GM18861 (cell line): Measurements from ENCODE around the gene ARHGAP12.
"Not testable (repeated sequence)": the region's sequence is repeated elsewhere in the genome, so short reads cannot be mapped to it uniquely, and the experiment has no call there.

Source experiments
- ATAC-seq: cut with Tn5 transposase; IDR thresholded peaks from one replicate; pipeline ENCODE4 v1.9.1; 2021; ENCODE audit not compliant: unreplicated experiment

ARHGAP12 gene

DNA sequence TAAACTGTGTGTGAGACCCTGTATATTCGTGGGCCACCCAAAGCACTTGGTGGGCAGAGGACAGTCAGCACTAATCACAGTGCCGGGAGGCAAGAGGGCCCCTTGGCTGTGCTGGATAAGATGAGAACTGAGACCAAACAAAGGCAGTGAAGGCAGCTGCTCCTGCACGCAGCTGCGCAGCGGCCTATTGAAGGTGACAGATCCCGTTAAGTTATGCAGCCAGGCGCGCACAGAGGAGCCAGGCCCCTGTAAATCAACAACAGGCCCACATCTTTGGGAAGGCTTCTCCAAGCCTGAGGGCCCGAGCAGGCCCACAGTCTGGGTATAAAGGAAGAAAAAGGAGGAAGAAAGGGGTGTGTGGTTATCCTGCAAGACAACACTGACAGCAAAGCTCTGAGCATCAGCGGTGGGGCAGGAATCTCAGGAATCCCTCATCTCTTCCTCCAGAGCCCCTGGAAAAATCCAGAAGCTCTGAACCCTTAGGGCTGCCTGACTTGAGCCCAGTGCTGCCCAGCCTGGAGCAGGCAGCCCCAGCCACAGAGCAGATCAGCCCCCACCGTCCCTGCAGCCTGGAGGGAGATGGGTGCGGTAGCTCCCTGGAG lies 154.2 kb downstream of the ARHGAP12 start:
- ATAC-seq: no peak

GRCh38 chr10:31773749-31774298 lies 154.8 kb downstream of the ARHGAP12 start:
- ATAC-seq: no peak

DNA sequence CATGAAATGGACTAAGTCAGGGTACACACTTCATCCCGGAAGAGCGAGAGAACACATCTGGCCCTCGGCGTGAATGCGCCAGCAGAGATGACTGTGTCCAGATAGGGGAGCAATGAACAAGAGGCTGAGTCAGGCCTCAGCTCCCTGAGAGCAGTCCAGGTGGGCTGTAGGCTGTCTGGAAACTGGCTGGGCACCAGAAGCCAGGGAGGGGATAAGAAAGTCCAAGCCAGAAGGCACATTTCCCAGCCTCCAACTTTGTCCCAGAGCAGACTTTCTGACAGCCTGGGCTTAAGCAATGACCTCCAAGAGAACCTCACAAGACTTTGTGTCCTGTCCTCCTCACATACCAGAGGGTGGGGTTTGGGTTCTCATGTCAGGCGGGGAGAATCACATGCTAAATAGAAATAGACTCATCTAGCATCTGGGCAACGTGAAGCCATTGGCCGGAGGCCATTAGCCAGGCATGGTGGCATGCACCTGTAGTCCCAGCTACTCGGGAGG lies 157.2 kb downstream of the ARHGAP12 start:
- no peak for ATAC-seq

- ATAC-seq: peak; percentile 68
Observed at GRCh38 chr10:31770307-31770902, 158.2 kb downstream of the ARHGAP12 start.

DNA sequence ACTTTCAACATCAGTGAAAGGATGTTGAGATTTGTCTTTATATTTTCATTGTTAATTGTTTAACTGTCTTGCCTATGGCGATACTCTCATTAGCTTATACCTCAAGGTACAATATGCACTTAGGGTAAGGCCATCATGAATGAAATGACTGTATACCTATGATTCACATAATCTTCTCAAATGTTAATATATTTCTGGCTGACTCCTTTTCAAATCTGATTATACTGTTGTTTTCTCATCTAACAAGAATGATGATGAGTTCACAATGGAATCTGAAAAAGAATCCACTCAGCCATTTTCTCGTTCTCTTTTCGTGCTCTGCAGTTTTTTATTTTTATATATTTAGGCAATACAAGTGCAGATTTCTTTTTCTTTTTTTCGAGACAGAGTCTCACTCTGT lies 159.1 kb downstream of the ARHGAP12 start:
- ATAC-seq: no peak

DNA sequence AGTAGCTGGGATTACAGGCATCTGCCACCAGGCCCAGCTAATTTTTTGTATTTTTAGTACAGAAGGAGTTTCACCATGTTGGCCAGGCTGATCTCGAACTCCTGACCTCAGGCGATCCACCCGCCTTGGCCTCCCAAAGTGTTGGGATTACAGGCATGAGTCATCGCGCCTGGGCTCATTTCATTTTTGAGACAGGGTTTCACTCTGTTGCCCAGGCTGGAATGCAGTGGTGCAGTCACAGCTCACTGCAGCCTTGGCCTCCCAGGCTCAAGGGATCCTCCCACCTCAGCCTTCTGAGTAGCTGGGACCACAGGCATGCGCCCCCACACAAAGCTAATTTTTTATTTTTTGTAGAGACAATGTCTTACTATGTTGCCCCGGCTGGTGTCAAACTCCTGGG lies 159.7 kb downstream of the ARHGAP12 start:
- not testable (repeated sequence) for ATAC-seq

- no peak for ATAC-seq
Observed at GRCh38 chr10:31768467-31768866, 160.2 kb downstream of the ARHGAP12 start.

DNA sequence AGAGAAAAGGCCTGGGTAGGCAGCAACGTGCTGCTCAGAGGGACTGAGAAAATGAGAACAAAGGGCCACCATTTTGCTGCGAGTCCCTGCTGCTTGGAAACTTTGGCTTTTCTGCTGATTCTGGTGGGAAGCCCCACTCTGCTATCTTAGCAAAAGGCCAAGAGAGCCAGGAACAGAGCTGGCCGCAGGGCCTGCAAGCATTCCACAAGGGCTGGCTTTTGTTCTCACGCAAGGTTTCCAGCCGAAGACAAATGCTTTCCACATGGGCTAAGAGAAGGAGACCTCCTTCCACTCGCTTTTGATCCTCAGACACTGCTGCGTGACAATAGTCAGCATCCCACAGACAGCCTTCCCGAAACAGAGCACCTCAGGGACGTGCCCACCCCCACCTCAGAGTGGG lies 163.1 kb downstream of the ARHGAP12 start:
- ATAC-seq: no peak

- no peak for ATAC-seq
Observed at GRCh38 chr10:31762316-31762715, 166.3 kb downstream of the ARHGAP12 start.

DNA sequence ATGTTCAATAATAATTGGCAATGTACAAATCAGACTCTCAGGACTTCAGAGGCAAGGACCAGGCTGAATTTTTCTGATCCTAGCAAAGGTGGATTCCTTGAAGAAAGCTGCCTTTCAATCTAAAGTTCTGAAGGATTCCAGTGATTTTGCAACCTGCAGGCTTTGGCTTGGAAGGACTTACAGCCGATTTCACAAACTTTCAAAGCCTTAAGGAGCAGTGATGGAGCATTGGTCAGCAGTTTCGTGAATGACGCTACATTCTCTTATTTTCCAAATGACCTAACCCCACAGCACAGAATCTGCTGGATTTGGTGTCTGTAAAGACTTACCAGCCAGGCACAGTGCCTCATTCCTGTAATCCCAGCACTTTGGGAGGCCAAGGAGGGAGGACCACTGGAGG lies 167.5 kb downstream of the ARHGAP12 start:
- ATAC-seq: no peak

DNA sequence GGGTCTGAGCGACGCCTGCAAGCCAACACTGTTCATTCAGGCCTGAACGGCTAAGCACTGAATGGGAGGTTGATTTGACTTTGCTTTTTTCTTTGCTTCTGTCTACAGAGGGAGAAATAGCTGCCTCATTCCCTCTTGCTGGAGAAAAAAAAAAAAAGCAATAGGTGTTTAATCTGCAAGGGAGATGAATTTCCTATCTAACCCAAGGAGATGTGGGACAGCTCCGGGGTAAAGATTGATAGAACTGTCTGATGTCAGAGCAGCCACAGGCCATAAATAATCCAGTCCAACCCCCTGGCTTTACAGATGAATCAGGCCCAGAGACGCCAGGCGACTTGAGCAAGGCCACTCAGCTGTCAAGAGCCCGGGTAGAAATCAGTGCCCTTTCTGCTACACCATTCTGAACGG lies 168.0 kb downstream of the ARHGAP12 start:
- ATAC-seq: no peak

DNA sequence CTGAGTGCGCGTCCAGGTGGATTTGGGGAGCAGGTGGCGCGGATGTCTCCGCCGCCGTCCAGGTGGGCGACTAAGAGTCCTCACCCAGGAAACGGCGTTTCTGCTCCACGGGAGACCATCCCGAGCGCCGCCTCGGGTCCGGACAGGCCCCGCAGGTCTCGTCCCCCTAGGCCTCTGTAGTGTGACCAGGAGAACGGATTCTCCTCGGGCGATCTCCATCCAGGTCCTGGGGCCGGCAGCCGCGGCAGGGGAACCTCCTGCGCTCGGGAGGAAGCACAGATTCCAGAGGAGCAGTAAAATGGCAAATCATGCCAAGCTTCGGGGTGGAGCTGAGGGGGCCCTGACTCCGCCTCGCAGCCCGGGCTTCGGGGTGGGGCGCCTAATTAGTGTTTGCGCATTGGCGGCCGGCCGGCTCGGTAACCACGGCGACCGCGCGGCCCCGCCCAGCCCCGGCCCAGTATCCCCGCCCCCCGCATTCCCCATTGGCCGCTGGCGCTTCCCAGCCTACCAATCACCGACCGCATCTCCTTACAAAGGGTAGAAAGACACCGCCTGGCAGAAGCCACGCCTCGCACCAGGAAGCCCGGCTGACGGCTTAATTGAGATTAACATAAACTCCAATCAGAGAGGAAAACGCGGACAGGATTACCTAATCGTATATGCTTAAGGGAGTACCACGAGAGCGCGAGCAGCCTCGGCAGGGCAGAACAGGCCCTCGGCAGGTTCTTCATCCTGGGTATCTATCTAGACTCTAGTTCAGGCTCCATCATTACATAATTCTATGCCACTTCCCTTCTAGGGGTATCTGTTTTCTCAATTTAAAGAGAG lies 168.6 kb downstream of the ARHGAP12 start:
- ATAC-seq: peak; percentile 95

- ATAC-seq: no peak
Observed at GRCh38 chr10:31759124-31759798, 169.4 kb downstream of the ARHGAP12 start.

- no peak for ATAC-seq
Observed at GRCh38 chr10:31758495-31758894, 170.1 kb downstream of the ARHGAP12 start.

- ATAC-seq: no peak
Observed at GRCh38 chr10:31757831-31758230, 170.8 kb downstream of the ARHGAP12 start.

- ATAC-seq: no peak
Observed at GRCh38 chr10:31757386-31757791, 171.2 kb downstream of the ARHGAP12 start.

DNA sequence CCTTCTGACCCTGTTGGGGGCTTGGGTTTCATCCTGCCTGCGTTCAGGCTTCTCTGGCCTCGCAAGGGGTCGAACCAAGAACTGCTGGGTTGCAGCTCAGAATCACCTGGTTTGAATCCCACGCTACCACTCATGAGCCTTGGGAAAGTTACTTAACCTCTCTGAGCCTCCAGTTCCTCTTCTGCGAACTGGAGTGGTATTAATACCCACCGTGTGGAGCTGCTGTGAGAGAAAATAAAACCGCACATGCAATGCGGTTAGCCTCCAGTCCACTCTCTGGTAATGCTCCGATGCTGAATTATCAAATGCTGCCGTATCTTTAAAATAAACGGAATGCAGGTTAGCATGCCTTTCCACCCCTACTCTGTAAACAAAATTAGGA lies 171.9 kb downstream of the ARHGAP12 start:
- ATAC-seq: no peak

DNA sequence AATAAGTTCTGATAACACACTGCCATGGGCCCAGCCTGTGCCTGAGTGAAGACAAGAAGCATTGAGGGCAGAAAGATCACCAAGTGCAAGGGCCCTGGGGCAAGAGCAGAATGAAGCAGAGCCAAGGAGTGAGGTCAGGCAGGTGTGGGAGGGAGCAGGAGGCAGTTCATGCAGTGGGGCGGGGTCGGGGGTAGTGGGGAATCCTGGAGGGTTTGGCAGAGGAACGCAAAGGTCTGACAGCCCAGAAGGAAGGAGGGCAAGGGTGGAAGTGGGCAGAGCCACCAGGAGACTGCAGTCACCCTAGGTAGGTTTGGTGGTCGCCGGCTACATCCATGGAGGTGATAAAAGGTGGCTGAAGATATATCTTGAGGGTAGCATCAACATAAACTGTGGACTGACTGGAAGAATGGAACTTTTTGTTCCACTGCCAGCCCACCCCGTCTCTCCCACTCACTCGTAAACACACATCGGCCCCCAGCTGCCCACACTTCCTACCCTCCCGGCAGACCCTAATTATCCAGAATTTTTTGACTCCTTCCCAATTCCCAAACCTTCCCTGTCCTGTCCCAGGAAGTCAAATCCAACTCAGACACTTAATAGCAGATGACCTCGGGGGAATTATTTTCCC lies 172.4 kb downstream of the ARHGAP12 start:
- ATAC-seq: no peak
